GM21717 (cell line): Measurements from ENCODE around the gene C22orf42.
"Not testable (repeated sequence)": the region's sequence is repeated elsewhere in the genome, so short reads cannot be mapped to it uniquely, and the experiment has no call there.

Source experiments
- ATAC-seq: cut with Tn5 transposase; IDR thresholded peaks from one replicate; pipeline ENCODE4 v1.9.1; 2021; ENCODE audit warnings: mild to moderate bottlenecking, moderate library complexity; ENCODE audit not compliant: unreplicated experiment

Gene C22orf42

GRCh38 chr22:32137731-32138324 lies 21.3 kb downstream of the C22orf42 start:
- not testable (repeated sequence) for ATAC-seq

DNA sequence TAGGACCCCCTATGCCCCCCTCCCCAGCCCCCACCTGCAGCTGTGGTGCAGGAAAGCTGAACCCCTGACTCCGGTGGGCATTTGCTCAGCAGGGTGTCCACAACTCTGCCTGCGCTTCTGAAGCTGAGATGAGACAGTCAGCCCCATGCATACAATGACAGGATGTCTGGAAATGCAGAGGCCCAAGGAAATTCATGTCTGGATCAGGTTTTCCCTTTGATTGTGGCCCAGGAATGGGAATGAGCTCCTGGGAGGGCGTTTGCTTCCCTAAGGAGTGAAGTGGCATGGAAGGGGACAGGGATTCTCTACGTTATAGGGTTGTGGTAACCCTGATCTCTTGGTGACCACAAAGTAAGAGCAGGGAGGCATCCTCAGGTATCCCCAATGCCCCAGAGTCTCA lies 22.2 kb downstream of the C22orf42 start:
- ATAC-seq: not testable (repeated sequence)

DNA sequence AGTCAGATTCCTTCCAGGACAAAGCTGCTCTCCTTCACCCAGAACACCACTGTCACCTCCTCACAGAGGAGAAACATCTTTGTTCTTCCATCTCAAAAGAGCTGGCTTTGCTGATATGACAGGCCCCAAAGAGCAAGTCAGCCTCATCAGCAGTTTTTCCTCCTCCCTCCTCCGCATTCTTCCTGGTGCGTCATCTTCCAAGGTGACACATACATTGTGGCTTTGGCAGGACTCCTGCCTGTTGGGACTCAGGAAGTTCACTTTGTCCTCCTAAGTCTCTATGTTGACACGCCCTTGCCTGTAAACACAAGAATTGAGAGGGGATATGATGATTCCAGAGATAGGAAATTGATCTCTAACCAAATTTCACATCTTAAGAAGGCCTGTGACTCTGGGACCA lies 23.1 kb downstream of the C22orf42 start:
- not testable (repeated sequence) for ATAC-seq

DNA sequence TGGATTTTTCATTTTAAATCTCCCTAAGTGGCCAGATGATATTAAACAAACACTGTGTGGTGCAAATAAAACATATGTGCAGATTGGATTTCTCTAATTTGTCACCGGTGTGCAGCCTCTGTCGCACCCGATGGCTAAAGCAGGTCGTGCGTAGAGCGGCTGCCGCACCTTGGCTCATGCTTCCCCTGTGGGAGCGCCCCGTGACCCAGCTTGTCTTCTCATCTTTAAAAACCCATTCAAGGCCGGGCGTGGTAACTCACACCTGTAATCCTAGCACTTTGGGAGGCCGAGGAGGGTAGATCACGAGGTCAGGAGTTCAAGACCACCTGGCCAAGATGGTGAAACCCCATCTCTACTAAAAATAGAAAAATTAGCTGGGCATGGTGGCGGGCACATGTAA lies 24.3 kb downstream of the C22orf42 start:
- not testable (repeated sequence) for ATAC-seq

DNA sequence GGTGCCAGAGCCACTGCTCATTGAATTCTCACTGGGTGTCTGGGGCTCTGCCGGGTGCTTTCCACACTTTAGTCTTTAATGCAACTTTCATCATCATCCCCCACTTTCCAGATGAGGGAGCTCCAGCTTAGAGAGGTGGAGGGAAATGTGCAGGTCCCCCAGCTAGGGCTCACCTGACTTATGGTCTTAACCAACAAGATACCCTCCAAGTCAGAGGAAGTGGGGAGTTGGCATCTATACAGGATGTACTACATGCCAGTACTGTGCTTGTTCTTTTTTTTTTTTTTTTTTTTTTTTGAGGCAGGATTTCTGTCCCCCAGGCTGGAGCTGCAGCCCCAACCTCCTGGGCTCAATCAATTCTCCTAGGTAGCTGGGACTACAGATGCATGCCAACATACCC lies 26.3 kb downstream of the C22orf42 start:
- ATAC-seq: no peak

DNA sequence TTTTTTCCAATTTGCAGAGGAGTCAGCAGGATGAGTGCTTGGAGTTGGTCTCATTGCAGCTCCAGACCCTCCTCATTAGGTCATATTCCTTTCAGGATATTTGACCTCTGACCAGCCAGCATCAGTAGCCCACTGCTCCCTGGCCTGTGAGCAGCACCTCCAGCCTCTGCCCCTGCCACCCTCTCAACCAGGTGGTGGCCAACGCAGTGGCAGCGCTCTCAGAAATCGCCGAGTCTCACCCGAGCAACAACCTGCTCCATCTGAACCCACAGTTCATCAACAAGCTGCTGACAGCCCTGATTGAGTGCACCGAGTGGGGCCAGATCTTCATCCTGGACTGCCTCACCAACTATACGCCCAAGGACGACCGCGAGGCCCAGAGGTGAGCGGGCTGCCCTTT lies 27.0 kb downstream of the C22orf42 start:
- ATAC-seq: no peak

DNA sequence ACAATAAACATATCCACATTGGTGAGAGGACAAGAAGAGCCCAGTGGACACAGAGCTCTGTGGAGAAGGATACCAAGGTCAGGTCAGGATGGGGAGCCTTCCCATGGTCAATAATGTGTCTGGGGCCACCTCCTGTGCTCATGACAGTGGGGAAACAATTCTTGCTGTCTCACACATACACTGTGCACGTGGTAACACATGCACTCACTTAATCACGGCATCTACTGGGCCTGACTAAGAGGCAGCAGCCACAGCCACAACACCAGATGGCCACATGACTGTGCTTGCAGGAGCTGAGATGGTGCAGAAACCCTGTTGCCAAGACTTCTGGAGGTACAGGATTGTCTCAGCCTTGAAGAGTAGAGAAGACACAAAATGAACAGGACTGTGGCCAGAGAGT lies 28.6 kb downstream of the C22orf42 start:
- ATAC-seq: no peak

DNA sequence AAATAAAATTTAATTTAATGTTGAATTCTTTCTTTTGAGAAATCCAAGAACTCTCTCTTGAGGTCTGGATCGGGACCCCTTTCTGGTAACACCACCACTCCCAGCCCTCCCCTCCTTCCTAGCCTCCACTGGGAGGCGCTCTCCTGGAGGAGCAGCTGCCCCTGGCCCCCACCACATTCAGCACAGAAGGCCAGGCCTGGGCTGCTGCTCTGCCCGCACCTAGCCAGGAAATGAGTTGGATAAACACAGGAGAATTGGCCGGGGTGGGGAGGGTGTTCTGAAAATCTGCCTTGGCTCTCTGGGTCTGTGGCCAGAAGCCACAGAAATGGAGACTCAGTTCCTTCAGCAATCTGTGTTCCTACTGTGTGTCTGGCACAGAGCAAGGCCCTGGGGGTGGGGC lies 31.2 kb downstream of the C22orf42 start:
- ATAC-seq: no peak

GRCh38 chr22:32123657-32124056 lies 35.4 kb downstream of the C22orf42 start:
- no peak for ATAC-seq

GRCh38 chr22:32122899-32123298 lies 36.2 kb downstream of the C22orf42 start:
- ATAC-seq: no peak

- no peak for ATAC-seq
Observed at GRCh38 chr22:32120603-32121002, 38.5 kb downstream of the C22orf42 start.

GRCh38 chr22:32119568-32120235 lies 39.4 kb downstream of the C22orf42 start:
- ATAC-seq: no peak

- ATAC-seq: no peak
Observed at GRCh38 chr22:32112380-32112779, 46.7 kb downstream of the C22orf42 start.

GRCh38 chr22:32106930-32107329 lies 52.2 kb downstream of the C22orf42 start:
- ATAC-seq: no peak

GRCh38 chr22:32103658-32104315 lies 55.3 kb downstream of the C22orf42 start:
- no peak for ATAC-seq

GRCh38 chr22:32100711-32101110 lies 58.4 kb downstream of the C22orf42 start:
- ATAC-seq: no peak
